ENCODE results near the gene MYL6. TPM values are rescaled to one million over a fixed set of nuclear protein-coding genes. Genes with fewer than 3 reads are reported as not detected.

Gene MYL6
- total RNA-seq, 1 donor from 2014 or later, result 786 TPM

DNA sequence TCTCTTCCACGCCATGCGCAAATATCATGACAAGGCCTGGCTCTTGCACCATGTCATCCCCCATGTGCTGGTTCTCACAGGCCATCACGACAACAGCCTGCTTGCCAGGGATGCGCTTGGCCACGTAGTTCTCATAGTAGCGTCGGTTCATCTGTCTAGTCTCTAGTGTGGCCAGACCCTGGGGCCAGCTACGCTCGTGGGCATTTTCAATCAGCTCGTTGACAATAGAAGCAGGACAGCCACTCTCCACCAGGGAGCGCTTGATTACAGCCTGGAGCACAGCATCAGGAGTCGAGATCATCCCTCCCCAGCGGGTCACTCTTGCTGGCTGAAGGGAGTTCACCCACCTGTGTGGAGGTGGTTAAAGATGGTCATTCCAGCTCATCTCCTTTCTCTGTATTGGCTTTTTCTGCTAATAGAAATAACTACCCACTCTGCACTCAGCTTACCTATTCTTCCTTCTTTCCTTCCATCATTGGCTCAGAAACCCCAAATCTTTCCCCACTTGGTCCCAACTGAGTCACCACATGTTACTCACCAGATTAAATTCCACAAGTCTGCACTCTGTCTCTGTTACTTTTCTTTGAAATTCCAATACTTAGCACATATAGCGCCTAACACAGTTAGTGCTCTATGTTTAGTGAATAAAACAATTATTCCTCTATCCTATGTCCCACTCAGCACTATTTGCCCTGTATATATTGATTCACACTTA, 48.5 kb downstream of the MYL6 start:
- intact Hi-C loops (cut with micrococcal nuclease), result loop anchor here (1.0 to 5.0 kb wide), 2 partner anchors 18 to 51 kb away; partner anchors contain the start of genes ANKRD52 and NABP2
- no peak overlapping the region for H3K4me3 Mint-ChIP-seq
- H3K27me3 Mint-ChIP-seq (ENCODE audit: insufficient read depth), result no peaks in the 10 kb centered on the region
- DNase-seq (ENCODE audit: low spot score), result no peak
- H3K9me3 Mint-ChIP-seq, result no peaks in the 10 kb centered on the region
- H3K36me3 Mint-ChIP-seq (ENCODE audit: low read depth), result peaks cover 30% of the 10 kb centered on the region
- no peak overlapping the region for H3K27ac Mint-ChIP-seq
- no peaks in the 10 kb centered on the region for H3K4me1 Mint-ChIP-seq (ENCODE audit: low read depth)

DNA sequence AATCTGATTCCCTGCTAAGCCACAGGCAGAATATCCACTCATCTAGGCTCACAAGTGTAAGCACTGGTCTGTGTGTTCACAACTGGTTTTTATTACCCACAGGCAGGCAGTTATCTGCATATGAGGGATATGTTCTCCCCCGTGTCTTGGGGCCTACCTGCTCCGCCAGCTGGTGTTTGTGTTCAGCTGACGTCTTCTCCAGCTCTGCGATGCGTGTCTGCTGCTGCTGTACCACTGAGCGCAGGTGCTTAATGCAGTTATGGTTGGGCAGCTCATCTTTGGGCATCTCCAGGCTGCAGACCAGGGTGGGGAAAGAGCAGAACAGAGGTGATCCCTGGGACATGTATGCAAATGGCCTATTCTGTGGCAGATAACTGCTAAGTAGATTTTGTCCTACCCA, 49.8 kb downstream of the MYL6 start:
- H3K4me1 Mint-ChIP-seq (ENCODE audit: low read depth), result no peaks in the 10 kb centered on the region
- no peak overlapping the region for H3K27ac Mint-ChIP-seq
- no peak for DNase-seq (ENCODE audit: low spot score)
- intact Hi-C loops (cut with micrococcal nuclease), result loop anchor here (5.0 kb wide), 1 partner anchor 49 kb away; the partner anchor contains the start of gene ANKRD52
- no peak overlapping the region for H3K4me3 Mint-ChIP-seq
- H3K9me3 Mint-ChIP-seq, result no peaks in the 10 kb centered on the region
- H3K36me3 Mint-ChIP-seq (ENCODE audit: low read depth), result peaks cover 34% of the 10 kb centered on the region
- H3K27me3 Mint-ChIP-seq (ENCODE audit: insufficient read depth), result no peaks in the 10 kb centered on the region

Other genes starting within 250 kb of the MYL6 start
- 38.8 and 40.5 TPM in 2 replicates for gene PYM1, start 230.5 kb upstream of the MYL6 start, total RNA-seq
- 352 and 379 TPM in 2 replicates for gene DGKA, start 227.2 kb upstream of the MYL6 start, total RNA-seq
- gene PMEL, start 192.3 kb upstream of the MYL6 start, total RNA-seq, result 0.29 TPM in 1 of 2 replicates, not detected in the other
- 93.5 and 109 TPM in 2 replicates for gene CDK2, start 191.5 kb upstream of the MYL6 start, total RNA-seq
- 42.6 and 47.0 TPM in 2 replicates for gene RAB5B, start 184.3 kb upstream of the MYL6 start, total RNA-seq
- 12.0 and 12.9 TPM in 2 replicates for gene SUOX, start 161.1 kb upstream of the MYL6 start, total RNA-seq
- gene IKZF4, start 137.3 kb upstream of the MYL6 start, total RNA-seq, result 31.9 and 35.7 TPM in 2 replicates
- 35.4 and 38.2 TPM in 2 replicates for gene RPS26, start 116.4 kb upstream of the MYL6 start, total RNA-seq
- gene ERBB3, start 78.2 kb upstream of the MYL6 start, total RNA-seq, result 0.51 and 0.65 TPM in 2 replicates
- 404 and 419 TPM in 2 replicates for gene PA2G4, start 53.8 kb upstream of the MYL6 start, total RNA-seq
- gene RPL41, start 41.7 kb upstream of the MYL6 start, total RNA-seq, result 3,669 and 3,676 TPM in 2 replicates
- gene ZC3H10, start 40.1 kb upstream of the MYL6 start, total RNA-seq, result 13.5 and 13.7 TPM in 2 replicates
- 159 and 161 TPM in 2 replicates for gene ESYT1, start 30.1 kb upstream of the MYL6 start, total RNA-seq
- 58.8 and 67.6 TPM in 2 replicates for gene MYL6B, start 5.8 kb upstream of the MYL6 start, total RNA-seq
- 124 and 132 TPM in 2 replicates for gene SMARCC2, start 31.1 kb downstream of the MYL6 start, total RNA-seq
- gene RNF41, start 63.6 kb downstream of the MYL6 start, total RNA-seq, result 46.9 and 47.2 TPM in 2 replicates
- gene NABP2, start 66.0 kb downstream of the MYL6 start, total RNA-seq, result 97.5 and 102 TPM in 2 replicates
- 0.54 and 1.4 TPM in 2 replicates for gene SLC39A5, start 71.7 kb downstream of the MYL6 start, total RNA-seq
- 71.0 and 83.9 TPM in 2 replicates for gene ANKRD52, start 100.0 kb downstream of the MYL6 start, total RNA-seq
- 17.8 and 18.0 TPM in 2 replicates for gene COQ10A, start 108.6 kb downstream of the MYL6 start, total RNA-seq
- 269 and 280 TPM in 2 replicates for gene CS, start 142.0 kb downstream of the MYL6 start, total RNA-seq
- 170 and 172 TPM in 2 replicates for gene CNPY2, start 157.6 kb downstream of the MYL6 start, total RNA-seq
- gene PAN2, start 175.6 kb downstream of the MYL6 start, total RNA-seq, result 20.9 and 21.3 TPM in 2 replicates
- 40.0 and 43.3 TPM in 2 replicates for gene IL23A, start 180.5 kb downstream of the MYL6 start, total RNA-seq
- gene STAT2, start 201.7 kb downstream of the MYL6 start, total RNA-seq, result 70.2 and 71.3 TPM in 2 replicates
- not detected in 2 replicates for gene APOF, start 204.5 kb downstream of the MYL6 start, total RNA-seq

All from activated T-helper 1 cell treated with anti-CD3 and anti-CD28 coated beads, Interleukin-12 subunit alpha, Interleukin-12 subunit beta, Interleukin-2, Interleukin-4 antibody, amounts not matched to agents 30 ng/mL and 10 ng/mL and 1 ng/mL, durations not matched to agents 14 hours and 24 hours and 36 hours (primary cell).